ENCODE measurements around the gene PALD1. TPM values are rescaled to one million over a fixed set of nuclear protein-coding genes. Genes with fewer than 3 reads are reported as not detected.
A peak's percentile ranks its signal among the peaks of the same experiment; 100 is the strongest.

The PALD1 gene
- polyA plus RNA-seq, 2 of the 4 experiments (the other 2 are of a cell fraction), result 3.6 to 5.5 TPM

DNA sequence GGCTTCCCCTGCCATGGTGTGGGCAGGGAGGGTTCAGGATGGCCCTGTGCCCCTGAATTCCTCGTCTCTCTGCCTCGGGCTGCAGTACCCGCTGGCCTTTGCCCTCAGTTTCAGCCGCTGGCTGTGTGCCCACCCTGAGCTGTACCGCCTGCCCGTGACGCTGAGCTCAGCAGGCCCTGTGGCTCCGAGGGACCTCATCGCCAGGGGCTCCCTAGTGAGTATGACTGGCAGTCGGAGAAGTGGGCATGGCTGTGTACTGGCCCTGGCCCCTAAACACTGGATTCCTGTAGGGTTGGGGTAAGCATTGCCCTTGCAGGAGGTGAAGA lies 59.6 kb downstream of the PALD1 start:
- ATAC-seq (no peak), FAIRE-seq (no peak), DNase-seq (ENCODE audit: low read depth in 1 of 2, low spot score in 1 of 2) (no peak)
- H3K4me1 ChIP-seq, result no peaks in the 10 kb centered on the region
- no peaks in the 10 kb centered on the region for H3K9me3 ChIP-seq
- POLR2A ChIA-PET, result no interaction called here
- no peak overlapping the region for H3K4me3 ChIP-seq
- WGBS (ENCODE audit: missing lambda C conversion rate), result 82% methylated on average over 4 of the region's 10 CpGs
- no peak overlapping the region for H3K27ac ChIP-seq
- no peak overlapping the region for H3K4me2 ChIP-seq
- CTCF ChIA-PET, result interaction anchor here (0.9 to 26.8 kb wide), 6 partner anchors 9 to 287 kb away, joined by 4 to 376 read pairs (median 6); no protein-coding TSS in a partner anchor
- no peak for TF ChIP-seq NFE2L2 (conservative IDR thresholded peaks at IDR 0.05; ENCODE audit: low read length)
- TF ChIP-seq, protein P1, sequence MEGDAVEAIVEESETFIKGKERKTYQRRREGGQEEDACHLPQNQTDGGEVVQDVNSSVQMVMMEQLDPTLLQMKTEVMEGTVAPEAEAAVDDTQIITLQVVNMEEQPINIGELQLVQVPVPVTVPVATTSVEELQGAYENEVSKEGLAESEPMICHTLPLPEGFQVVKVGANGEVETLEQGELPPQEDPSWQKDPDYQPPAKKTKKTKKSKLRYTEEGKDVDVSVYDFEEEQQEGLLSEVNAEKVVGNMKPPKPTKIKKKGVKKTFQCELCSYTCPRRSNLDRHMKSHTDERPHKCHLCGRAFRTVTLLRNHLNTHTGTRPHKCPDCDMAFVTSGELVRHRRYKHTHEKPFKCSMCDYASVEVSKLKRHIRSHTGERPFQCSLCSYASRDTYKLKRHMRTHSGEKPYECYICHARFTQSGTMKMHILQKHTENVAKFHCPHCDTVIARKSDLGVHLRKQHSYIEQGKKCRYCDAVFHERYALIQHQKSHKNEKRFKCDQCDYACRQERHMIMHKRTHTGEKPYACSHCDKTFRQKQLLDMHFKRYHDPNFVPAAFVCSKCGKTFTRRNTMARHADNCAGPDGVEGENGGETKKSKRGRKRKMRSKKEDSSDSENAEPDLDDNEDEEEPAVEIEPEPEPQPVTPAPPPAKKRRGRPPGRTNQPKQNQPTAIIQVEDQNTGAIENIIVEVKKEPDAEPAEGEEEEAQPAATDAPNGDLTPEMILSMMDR (IDR thresholded peaks at IDR 0.05), result no peak

DNA sequence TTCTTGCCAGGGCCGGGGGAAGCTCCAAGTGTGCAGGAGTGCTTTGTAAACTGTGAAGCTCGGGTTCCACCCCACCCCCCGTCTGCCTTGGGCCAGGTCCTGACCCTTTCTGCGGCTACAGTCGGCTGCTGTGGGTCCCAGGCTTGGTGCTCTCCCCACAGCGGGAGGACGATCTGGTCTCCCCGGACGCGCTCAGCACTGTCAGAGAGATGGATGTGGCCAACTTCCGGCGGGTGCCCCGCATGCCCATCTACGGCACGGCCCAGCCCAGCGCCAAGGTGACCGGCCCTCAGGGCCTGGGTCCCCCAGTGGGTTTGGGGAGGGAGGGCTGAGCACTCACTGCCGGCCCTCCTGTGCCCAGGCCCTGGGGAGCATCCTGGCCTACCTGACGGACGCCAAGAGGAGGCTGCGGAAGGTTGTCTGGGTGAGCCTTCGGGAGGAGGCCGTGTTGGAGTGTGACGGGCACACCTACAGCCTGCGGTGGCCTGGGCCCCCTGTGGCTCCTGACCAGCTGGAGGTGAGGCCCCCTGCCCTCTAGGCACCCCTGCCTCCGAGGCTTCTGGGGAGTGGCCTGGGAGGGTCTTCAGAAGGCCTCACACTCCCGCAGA lies 60.3 kb downstream of the PALD1 start:
- POLR2A ChIA-PET, result no interaction called here
- no peak overlapping the region for H3K4me3 ChIP-seq
- no peak for DNase-seq (ENCODE audit: low read depth in 1 of 2, low spot score in 1 of 2)
- H3K4me1 ChIP-seq, result no peaks in the 10 kb centered on the region
- no peak for TF ChIP-seq ESRRA (IDR thresholded peaks at IDR 0.05; ENCODE audit: borderline replicate concordance, low read length)
- no peak for TF ChIP-seq RNF2 (IDR thresholded peaks at IDR 0.05; ENCODE audit: borderline replicate concordance, low read depth)
- TF ChIP-seq, protein P2, sequence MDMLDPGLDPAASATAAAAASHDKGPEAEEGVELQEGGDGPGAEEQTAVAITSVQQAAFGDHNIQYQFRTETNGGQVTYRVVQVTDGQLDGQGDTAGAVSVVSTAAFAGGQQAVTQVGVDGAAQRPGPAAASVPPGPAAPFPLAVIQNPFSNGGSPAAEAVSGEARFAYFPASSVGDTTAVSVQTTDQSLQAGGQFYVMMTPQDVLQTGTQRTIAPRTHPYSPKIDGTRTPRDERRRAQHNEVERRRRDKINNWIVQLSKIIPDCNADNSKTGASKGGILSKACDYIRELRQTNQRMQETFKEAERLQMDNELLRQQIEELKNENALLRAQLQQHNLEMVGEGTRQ (IDR thresholded peaks at IDR 0.05), result no peak
- H3K27ac ChIP-seq, result no peak overlapping the region
- CTCF ChIA-PET, result interaction anchor here (0.9 to 26.8 kb wide), 7 partner anchors 10 to 287 kb away, joined by 3 to 376 read pairs (median 5); no protein-coding TSS in a partner anchor
- no peak for ATAC-seq
- no peak overlapping the region for H3K4me2 ChIP-seq
- FAIRE-seq, result no peak
- WGBS (ENCODE audit: missing lambda C conversion rate), result 88% methylated on average over 24 of the region's 27 CpGs
- no peaks in the 10 kb centered on the region for H3K9me3 ChIP-seq

DNA sequence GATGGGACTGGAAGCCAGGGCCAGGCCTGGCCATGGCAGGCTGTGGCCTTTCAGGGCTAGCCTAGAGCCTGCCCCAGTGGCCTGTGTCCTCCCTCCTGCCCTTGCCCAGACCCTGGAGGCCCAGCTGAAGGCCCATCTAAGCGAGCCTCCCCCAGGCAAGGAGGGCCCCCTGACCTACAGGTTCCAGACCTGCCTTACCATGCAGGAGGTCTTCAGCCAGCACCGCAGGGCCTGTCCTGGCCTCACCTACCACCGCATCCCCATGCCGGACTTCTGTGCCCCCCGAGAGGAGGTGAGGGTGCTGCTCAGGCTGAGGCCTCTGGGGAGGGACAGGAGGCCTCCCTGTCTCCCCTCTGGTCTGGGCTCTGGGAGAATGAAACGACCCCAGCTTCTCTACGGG lies 60.9 kb downstream of the PALD1 start:
- DNase-seq (ENCODE audit: low read depth in 1 of 2, low spot score in 1 of 2), result no peak
- CTCF ChIA-PET, result interaction anchor here (0.7 to 26.8 kb wide), 5 partner anchors 11 to 82 kb away, joined by 3 to 376 read pairs (median 7); no protein-coding TSS in a partner anchor
- Histone ChIP-seq H3K4me2 (no peak overlapping the region), H3K9me3 (no peaks in the 10 kb centered on the region), H3K27ac (no peak overlapping the region), H3K4me3 (no peak overlapping the region), H3K4me1 (no peaks in the 10 kb centered on the region)
- no peak for FAIRE-seq
- 62% methylated on average over 5 of the region's 7 CpGs for WGBS (ENCODE audit: missing lambda C conversion rate)
- POLR2A ChIA-PET, result no interaction called here
- TF ChIP-seq HOXB5 (CRISPR knock-in tag; IDR thresholded peaks at IDR 0.05) (no peak), KDM5A (IDR thresholded peaks at IDR 0.05) (no peak), HEYL (CRISPR knock-in tag; IDR thresholded peaks at IDR 0.05) (no peak), NFE2L2 (conservative IDR thresholded peaks at IDR 0.05; ENCODE audit: low read length) (no peak), FOSL2 (IDR thresholded peaks at IDR 0.05) (no peak), FOSL2 (CRISPR knock-in tag; IDR thresholded peaks at IDR 0.05) (no peak), CBX8 (IDR thresholded peaks at IDR 0.05) (no peak), CHD2 (IDR thresholded peaks at IDR 0.05; ENCODE audit: low read length, partially characterized antibody) (no peak), RFX5 (IDR thresholded peaks at IDR 0.05) (no peak), ZC3H11A (IDR thresholded peaks at IDR 0.05) (no peak), SREBF2 (IDR thresholded peaks at IDR 0.05) (no peak)
- no peak for ATAC-seq

DNA sequence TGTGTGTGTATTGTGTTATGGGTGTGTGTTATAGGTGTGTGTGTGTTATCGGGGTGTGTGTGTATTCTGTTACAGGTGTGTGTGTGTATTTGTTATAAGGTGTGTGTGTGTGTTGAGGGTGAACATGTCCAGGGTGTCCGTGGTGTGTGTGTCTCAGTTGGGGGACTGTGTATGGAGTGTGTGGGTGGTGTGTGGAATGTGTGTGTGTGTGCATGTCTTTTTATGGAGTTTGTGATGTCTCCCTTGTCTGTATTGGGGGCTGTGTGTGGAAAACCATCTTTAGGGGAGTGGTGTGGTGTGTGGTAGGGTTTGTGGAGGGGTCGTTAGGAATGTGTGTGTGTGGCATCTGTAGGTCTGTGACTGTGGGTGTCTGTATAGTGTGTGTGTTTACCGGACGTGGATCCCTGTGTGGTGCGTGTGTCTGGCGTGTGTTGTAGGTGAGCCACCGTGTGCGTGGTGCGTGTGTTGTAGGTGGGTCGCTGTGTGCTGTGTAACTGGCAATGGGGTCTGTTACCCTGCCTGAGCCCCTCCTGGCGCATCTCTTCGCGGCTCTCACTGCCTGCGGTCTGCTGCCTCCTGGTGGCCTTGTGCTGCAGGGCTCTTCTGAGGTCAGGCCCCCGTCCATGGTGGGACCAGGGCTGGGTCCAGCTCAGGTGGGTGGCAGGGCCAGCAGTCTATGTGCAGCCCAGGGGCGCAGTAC lies 61.7 kb downstream of the PALD1 start:
- 62% methylated on average over 14 of the region's 17 CpGs for WGBS (ENCODE audit: missing lambda C conversion rate)
- no peaks in the 10 kb centered on the region for H3K9me3 ChIP-seq
- ChIA-PET POLR2A (no interaction called here), CTCF (interaction anchor here (0.6 to 26.8 kb wide), 16 partner anchors 10 to 340 kb away, joined by 3 to 376 read pairs (median 4); no protein-coding TSS in a partner anchor)
- no peak overlapping the region for H3K4me2 ChIP-seq
- H3K27ac ChIP-seq, result no peak overlapping the region
- ATAC-seq (peak; percentile 55 to 85; a peak in 5 of 6 replicates), FAIRE-seq (no peak), DNase-seq (ENCODE audit: low read depth in 1 of 2, low spot score in 1 of 2) (peak; percentile 27 to 58)
- no peak overlapping the region for H3K4me3 ChIP-seq
- TF ChIP-seq CBX2 (IDR thresholded peaks at IDR 0.05; ENCODE audit: borderline replicate concordance, low read depth) (no peak), RAD21 (conservative IDR thresholded peaks at IDR 0.05 in 1 of 2, IDR thresholded peaks at IDR 0.05 in 1 of 2) (peak; percentile 68 to 74), ZFP36 (IDR thresholded peaks at IDR 0.05; ENCODE audit: borderline replicate concordance, partially characterized antibody) (no peak), SMC3 (IDR thresholded peaks at IDR 0.05) (peak; percentile 76), NFE2L2 (conservative IDR thresholded peaks at IDR 0.05; ENCODE audit: low read length) (no peak)
- TF ChIP-seq, protein P3, sequence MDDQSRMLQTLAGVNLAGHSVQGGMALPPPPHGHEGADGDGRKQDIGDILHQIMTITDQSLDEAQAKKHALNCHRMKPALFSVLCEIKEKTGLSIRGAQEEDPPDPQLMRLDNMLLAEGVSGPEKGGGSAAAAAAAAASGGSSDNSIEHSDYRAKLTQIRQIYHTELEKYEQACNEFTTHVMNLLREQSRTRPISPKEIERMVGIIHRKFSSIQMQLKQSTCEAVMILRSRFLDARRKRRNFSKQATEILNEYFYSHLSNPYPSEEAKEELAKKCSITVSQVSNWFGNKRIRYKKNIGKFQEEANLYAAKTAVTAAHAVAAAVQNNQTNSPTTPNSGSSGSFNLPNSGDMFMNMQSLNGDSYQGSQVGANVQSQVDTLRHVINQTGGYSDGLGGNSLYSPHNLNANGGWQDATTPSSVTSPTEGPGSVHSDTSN (IDR thresholded peaks at IDR 0.05), result no peak
- TF ChIP-seq, protein P4, sequence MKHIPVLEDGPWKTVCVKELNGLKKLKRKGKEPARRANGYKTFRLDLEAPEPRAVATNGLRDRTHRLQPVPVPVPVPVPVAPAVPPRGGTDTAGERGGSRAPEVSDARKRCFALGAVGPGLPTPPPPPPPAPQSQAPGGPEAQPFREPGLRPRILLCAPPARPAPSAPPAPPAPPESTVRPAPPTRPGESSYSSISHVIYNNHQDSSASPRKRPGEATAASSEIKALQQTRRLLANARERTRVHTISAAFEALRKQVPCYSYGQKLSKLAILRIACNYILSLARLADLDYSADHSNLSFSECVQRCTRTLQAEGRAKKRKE (CRISPR knock-in tag; IDR thresholded peaks at IDR 0.05; ENCODE audit: low read depth), result no peak
- TF ChIP-seq, protein P1 (IDR thresholded peaks at IDR 0.05), result peak; percentile 60; the same call in 2 of the 3 replicates
- H3K4me1 ChIP-seq, result no peaks in the 10 kb centered on the region

All from A549 (cell line).